LNCAP (cell line): Measurements from ENCODE around the gene SYNPO2.
A peak's percentile ranks its signal among the peaks of the same experiment; 100 is the strongest.

ENCODE experiments used
- TF ChIP-seq, protein P1 (sequence below): fragments of 450-650 bp; IDR thresholded peaks from 2 replicates; pipeline ENCODE4 v1.5.1; 2017; ENCODE audit warnings: mild to moderate bottlenecking

Gene SYNPO2

DNA sequence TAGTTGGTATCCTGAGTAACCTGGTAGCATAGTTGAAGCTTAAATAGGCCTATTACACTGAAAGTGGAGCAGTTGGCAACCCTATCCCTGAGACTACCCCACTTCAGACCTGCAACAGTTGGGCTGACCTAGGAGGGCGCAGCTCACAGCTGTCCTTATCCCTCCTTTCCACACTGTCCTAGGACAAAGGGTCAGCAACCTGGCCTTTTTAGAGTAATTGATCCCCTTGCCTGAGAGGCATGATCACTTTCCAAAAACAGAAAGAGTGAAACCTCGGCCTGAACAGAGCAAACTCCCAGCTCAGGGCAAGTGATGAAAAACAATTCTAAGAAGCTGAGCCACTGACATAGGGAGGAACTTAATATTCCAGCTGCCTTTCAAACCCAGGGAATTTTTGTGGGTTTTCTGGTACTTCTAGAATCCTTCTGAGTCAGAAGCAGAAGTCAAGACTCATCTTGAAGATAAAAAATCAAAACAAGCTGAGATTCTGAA is 152.1 kb downstream of the SYNPO2 start:
- TF ChIP-seq, protein P1, sequence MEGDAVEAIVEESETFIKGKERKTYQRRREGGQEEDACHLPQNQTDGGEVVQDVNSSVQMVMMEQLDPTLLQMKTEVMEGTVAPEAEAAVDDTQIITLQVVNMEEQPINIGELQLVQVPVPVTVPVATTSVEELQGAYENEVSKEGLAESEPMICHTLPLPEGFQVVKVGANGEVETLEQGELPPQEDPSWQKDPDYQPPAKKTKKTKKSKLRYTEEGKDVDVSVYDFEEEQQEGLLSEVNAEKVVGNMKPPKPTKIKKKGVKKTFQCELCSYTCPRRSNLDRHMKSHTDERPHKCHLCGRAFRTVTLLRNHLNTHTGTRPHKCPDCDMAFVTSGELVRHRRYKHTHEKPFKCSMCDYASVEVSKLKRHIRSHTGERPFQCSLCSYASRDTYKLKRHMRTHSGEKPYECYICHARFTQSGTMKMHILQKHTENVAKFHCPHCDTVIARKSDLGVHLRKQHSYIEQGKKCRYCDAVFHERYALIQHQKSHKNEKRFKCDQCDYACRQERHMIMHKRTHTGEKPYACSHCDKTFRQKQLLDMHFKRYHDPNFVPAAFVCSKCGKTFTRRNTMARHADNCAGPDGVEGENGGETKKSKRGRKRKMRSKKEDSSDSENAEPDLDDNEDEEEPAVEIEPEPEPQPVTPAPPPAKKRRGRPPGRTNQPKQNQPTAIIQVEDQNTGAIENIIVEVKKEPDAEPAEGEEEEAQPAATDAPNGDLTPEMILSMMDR, result no peak

DNA sequence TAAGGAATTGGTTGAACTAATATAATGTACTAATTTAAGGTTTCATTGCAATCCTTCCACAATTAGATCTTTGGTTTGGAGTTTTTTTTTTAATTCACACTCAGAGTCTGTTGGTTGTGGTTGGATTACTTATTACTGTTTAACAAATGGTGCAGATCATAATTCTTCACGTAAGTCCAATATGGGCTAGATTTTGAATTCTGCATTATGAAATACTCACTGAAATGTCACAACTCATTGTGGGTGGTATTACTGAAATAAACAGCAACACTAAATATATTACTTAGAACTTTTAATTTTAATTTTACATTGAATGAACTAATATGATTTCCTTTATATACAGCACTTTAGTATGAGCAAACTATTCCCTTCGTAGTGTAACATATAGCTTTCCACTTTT is 152.7 kb downstream of the SYNPO2 start:
- TF ChIP-seq, protein P1, result no peak

DNA sequence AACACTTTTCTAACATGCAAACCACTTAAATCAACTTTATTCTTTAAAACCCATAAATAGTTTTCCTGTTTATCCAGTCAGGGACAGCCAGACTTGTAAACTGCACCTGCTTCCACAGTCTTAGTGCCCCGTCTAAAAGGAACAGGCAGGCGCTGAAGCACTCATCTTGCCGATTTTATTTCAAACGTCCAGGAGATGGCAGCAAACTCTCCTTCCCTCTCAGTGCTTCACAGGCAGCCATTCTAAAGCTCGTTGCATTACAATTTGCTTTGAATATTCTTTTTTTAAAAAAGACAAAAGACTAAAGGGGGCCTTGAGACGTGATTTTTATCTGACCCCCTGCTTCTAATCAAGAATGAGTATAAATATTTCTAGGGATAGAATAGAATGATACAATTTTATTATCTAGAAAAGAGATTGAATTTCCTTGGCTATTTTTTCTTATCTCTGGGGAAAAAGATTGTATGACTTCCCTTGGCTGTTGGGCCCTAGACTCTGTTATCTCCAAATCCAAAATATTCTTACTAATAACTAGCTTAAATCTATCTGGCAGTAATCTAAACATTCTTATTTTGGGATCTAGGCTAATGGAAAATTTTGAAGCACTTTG is 153.4 kb downstream of the SYNPO2 start:
- TF ChIP-seq, protein P1, result peak; percentile 60

DNA sequence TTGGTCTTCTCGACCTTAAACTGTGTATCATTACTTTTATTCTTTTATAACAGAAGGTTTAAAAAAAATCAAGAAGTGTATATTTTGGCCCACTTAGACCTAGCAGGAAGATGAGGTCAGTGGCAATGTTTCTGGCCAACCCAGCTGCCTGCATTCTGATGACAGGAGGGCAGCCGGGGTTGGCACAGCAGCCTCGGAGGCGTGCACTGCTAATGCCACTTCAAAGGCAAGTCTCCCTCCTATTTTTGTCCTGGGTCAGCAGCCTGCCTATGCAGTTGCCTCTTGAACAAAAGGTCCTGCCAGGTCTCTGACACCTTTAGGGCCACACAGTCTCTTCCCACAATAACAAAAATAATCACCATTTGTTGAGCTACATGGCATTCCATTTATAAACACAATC is 157.6 kb downstream of the SYNPO2 start:
- TF ChIP-seq, protein P1, result no peak

DNA sequence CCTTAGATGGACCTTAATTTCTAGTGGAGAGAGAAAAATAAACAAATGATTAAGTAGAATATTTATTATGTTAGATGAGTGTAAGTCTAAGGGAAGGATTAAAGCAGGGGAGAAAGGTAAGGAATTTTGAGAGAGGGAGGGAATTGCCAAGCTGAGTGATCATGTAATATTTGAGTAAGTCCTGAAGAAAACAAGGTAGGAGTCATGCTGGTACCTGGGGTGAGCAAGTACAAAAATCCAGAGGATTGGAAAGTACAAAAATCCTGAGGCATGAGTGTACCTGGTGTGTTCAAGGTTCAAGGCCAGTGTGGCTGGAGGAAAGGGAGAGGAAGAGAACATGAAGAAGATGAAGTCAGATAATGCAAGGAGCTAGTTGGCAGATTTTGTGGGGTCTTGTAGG is 159.8 kb downstream of the SYNPO2 start:
- TF ChIP-seq, protein P1, result no peak

DNA sequence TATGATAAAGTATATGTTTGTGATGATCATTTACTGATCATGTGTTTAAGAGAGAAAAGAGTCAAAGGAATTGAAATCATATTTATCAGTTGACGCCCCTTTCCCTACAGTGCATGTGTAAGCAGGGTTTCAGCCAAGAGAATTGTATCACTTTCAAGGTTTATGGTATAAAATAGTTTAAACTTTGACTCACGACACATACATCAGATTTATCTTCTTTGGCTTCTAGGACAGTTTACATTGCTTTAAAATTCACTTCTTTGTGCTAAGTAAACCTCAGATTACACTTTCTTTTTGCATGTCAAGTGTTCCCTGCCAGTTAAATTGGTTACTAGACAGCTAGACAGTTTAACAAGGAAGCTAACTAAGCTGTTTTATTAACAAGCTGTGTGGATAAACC is 160.7 kb downstream of the SYNPO2 start:
- TF ChIP-seq, protein P1, result no peak

DNA sequence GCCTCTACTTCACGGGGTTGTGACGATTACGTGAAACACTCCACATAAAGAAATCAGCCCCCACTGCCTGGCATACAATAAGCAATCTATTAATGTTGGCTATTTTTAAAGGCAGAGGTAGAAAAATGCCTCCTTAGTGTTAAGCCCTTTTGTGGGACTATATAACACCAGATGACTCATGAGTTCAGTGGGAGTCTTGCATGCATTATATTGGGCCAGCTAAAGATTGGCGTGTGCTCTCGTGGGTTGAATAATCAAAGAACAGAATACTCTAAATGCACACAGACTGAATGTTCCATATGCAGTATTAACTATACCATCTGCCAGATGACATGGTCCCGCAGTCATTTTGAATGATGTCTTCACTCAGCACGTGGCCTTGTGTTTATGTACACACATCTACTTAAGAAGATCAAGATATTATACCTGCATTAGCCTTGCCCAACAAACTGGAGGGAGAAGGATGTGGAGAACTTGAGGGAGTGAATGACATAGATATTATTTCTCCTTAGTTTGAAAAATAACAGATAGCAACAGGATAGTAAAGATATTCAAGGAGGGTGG is 162.0 kb downstream of the SYNPO2 start:
- TF ChIP-seq, protein P1, result no peak
